Astrocyte of the hippocampus (primary cell): ENCODE data around the gene PBX1.

ENCODE experiments used
- DNase-seq: peaks from one replicate; pipeline ENCODE4 v3.0.0; 2011; ENCODE audit warnings: low read depth, low spot score

PBX1 gene

GRCh38 chr1:164756741-164757140 is 197.8 kb downstream of the PBX1 start:
- DNase-seq, result no peak

GRCh38 chr1:164757625-164758024 is 198.6 kb downstream of the PBX1 start:
- DNase-seq, result no peak

- DNase-seq, result no peak
Measured at GRCh38 chr1:164759144-164759920, 200.3 kb downstream of the PBX1 start.

- DNase-seq, result no peak
Measured at GRCh38 chr1:164759979-164760469, 201.0 kb downstream of the PBX1 start.

- DNase-seq, result no peak
Measured at GRCh38 chr1:164760569-164760968, 201.6 kb downstream of the PBX1 start.

- DNase-seq, result no peak
Measured at GRCh38 chr1:164761009-164761408, 202.0 kb downstream of the PBX1 start.

GRCh38 chr1:164763098-164763497 is 204.1 kb downstream of the PBX1 start:
- DNase-seq, result no peak

GRCh38 chr1:164764333-164764732 is 205.3 kb downstream of the PBX1 start:
- no peak for DNase-seq

GRCh38 chr1:164765557-164765956 is 206.6 kb downstream of the PBX1 start:
- DNase-seq, result peak; percentile 83

GRCh38 chr1:164765992-164766720 is 207.2 kb downstream of the PBX1 start:
- DNase-seq, result no peak

- peak; percentile 60 for DNase-seq
Measured at GRCh38 chr1:164767752-164768402, 208.9 kb downstream of the PBX1 start.

GRCh38 chr1:164768619-164769018 is 209.6 kb downstream of the PBX1 start:
- DNase-seq, result no peak

GRCh38 chr1:164769486-164770130 is 210.6 kb downstream of the PBX1 start:
- DNase-seq, result no peak

- DNase-seq, result no peak
Measured at GRCh38 chr1:164770131-164770529, 211.1 kb downstream of the PBX1 start.

- DNase-seq, result no peak
Measured at GRCh38 chr1:164771041-164771618, 212.1 kb downstream of the PBX1 start.

- peak; percentile 81 for DNase-seq
Measured at GRCh38 chr1:164771619-164772361, 212.8 kb downstream of the PBX1 start.

GRCh38 chr1:164772635-164773034 is 213.7 kb downstream of the PBX1 start:
- DNase-seq, result peak; percentile 90

GRCh38 chr1:164773102-164773501 is 214.1 kb downstream of the PBX1 start:
- DNase-seq, result no peak

GRCh38 chr1:164774413-164774812 is 215.4 kb downstream of the PBX1 start:
- no peak for DNase-seq

GRCh38 chr1:164774819-164775654 is 216.1 kb downstream of the PBX1 start:
- DNase-seq, result no peak
